ENCODE results near the gene TMEM147.

The TMEM147 gene

DNA sequence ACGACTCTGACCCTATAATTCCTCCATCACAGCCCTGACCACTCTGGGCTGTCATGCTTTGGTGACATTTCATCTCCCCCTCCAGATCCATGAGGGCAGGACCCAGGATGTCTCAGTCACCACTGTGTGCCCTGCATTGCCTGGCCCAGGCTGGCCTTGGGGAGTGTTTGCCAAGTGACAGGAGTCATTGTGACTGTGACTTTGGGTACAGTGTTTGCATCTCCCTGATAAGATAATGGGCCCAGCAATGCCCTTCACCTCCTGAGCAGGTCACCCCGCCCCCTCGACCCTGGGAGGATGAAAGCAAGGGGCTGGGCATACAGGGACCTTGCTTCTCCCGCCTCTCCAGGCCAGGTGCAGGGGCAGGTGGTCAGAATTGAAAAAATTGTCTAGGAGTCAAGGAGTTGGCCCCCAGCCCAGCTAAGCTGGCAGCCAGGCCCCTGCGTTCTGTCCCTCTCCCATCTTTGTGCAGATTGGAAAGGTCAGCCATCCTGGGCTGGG, 23.9 kb downstream of the TMEM147 start:
- no peak for DNase-seq (ENCODE audit: low read depth in 2 of 2)
- TF ChIP-seq, protein P1, sequence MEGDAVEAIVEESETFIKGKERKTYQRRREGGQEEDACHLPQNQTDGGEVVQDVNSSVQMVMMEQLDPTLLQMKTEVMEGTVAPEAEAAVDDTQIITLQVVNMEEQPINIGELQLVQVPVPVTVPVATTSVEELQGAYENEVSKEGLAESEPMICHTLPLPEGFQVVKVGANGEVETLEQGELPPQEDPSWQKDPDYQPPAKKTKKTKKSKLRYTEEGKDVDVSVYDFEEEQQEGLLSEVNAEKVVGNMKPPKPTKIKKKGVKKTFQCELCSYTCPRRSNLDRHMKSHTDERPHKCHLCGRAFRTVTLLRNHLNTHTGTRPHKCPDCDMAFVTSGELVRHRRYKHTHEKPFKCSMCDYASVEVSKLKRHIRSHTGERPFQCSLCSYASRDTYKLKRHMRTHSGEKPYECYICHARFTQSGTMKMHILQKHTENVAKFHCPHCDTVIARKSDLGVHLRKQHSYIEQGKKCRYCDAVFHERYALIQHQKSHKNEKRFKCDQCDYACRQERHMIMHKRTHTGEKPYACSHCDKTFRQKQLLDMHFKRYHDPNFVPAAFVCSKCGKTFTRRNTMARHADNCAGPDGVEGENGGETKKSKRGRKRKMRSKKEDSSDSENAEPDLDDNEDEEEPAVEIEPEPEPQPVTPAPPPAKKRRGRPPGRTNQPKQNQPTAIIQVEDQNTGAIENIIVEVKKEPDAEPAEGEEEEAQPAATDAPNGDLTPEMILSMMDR (IDR thresholded peaks at IDR 0.05; ENCODE audit: low read depth, low read length), result no peak
- no peak overlapping the region for H3K4me3 ChIP-seq (replicated peaks in 1 of 2; ENCODE audit: low read depth in 2 of 2, low read length in 2 of 2)

DNA sequence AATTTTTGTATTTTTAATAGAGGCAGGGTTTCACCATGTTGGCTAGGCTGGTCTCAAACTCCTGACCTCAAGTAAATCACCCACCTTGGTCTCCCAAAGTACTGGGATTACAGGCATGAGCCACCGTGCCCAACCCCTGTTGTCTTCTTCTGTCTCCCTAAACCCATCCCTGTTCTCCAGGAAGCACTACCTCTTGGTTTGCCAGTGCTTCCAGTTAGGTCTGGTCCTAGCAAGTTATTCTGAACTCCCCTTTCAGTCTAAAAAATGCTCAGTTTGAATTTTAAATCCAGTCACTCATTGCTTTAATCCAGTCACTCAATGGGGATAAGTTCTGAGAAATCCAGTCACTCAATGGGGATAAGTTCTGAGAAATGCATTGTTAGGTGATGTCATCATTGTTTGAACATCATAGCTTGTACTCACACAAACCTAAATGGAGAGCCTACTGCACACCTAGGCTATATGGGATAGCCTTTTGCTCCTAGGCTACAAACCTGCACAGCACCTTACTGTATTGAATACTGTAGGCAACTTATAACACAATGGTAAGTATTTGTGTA, 26.1 kb downstream of the TMEM147 start:
- TF ChIP-seq, protein P1 (IDR thresholded peaks at IDR 0.05; ENCODE audit: low read depth, low read length), result no peak
- DNase-seq (ENCODE audit: low read depth in 2 of 2), result no peak
- no peak overlapping the region for H3K4me3 ChIP-seq (replicated peaks in 1 of 2; ENCODE audit: low read depth in 2 of 2, low read length in 2 of 2)

DNA sequence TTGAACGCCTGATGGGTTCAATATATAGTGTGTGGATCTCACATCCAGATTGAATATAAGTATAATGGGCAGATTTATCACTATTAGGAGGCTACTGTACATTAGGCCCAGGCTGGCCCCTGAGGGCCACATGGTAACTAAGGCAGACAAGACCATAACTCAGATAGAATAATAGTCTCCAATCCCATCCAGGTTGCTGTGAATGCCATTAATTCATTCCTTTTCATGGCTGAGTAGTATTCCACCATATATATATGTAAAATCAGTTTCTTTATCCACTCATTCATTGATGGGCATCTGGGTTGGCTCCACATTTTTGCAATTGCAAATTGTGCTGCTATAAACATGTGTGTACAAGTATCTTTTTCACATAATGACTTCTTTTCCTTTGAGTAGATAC, 32.5 kb downstream of the TMEM147 start:
- DNase-seq (ENCODE audit: low read depth in 2 of 2), result no peak
- no peak overlapping the region for H3K4me3 ChIP-seq (replicated peaks in 1 of 2; ENCODE audit: low read depth in 2 of 2, low read length in 2 of 2)
- TF ChIP-seq, protein P1 (IDR thresholded peaks at IDR 0.05; ENCODE audit: low read depth, low read length), result no peak

DNA sequence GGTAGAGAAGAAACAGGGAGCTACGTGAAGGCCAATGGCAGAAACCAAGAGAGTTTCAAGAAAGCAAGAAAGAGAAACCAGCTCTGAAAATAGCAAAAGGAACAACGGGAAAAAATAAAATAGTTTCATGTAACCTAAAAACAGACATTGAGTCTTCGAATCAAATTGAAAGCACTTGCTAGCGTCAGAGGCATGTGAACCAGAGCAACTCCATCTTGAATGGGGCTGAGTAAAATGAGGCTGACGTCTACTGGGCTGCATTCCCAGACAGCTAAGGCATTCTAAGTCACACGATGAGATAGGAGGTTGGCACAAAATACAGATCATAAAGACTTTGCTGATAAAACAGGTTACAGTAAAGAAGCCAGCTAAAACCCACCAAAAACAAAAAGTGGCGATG, 33.3 kb downstream of the TMEM147 start:
- no peak overlapping the region for H3K4me3 ChIP-seq (replicated peaks in 1 of 2; ENCODE audit: low read depth in 2 of 2, low read length in 2 of 2)
- TF ChIP-seq, protein P1 (IDR thresholded peaks at IDR 0.05; ENCODE audit: low read depth, low read length), result no peak
- no peak for DNase-seq (ENCODE audit: low read depth in 2 of 2)

DNA sequence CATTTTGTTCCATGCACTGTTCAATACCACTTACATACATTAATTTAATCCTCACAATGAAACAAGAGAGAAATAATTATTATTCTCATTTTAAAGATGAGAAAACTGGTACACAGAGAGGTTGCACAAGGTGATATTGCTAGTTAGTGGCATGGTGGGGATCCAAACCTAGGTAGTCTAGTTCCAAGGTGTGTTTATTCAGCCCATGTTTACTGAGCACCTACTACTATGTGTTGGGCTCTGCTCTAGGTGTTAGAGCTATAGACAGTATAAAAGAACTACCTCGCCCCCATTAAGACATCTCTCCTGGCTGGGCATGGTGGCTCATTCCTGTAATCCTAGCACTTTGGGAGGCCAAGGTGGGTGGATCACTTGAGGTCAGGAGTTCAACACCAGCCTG, 37.3 kb downstream of the TMEM147 start:
- DNase-seq (ENCODE audit: low read depth in 2 of 2), result no peak
- no peak overlapping the region for H3K4me3 ChIP-seq (replicated peaks in 1 of 2; ENCODE audit: low read depth in 2 of 2, low read length in 2 of 2)

DNA sequence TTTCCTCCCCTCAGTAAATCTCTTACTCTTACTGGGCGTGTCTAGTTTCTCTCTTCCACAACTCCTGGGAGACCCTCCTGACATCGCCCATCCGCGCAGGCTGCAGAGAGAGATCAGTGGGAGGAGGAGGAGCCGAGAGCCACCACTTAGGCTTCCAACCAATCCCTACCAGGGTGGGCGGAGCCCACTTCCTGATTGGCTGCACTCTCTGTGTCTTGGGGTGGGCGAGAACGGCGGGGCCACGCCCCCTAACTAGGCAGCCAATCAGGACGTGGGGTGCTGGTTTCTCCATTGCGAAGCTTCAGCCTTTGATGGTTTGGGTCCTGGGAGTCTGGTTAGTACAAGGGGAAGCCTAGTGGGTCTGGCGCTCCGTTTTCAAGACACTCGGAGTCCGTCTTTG, 40.4 kb downstream of the TMEM147 start, which contains the start of gene PMIS2:
PMIS2 (plus strand) TSS at position 326 of the 400 bp plus-strand sequence. CDS start 87 bp downstream, outside the sequence.
- TF ChIP-seq, protein P1 (IDR thresholded peaks at IDR 0.05; ENCODE audit: low read depth, low read length), result no peak
- peak in 1 of 2 donors; percentile 12 for DNase-seq (ENCODE audit: low read depth in 2 of 2)
- no peak within 1 kb of the TSS for H3K4me3 ChIP-seq (replicated peaks in 1 of 2; ENCODE audit: low read depth in 2 of 2, low read length in 2 of 2)

More for the DNA sequence above, 37.3 kb downstream of the TMEM147 start:
- TF ChIP-seq, protein P1 (IDR thresholded peaks at IDR 0.05; ENCODE audit: low read depth, low read length), result no peak

DNA sequence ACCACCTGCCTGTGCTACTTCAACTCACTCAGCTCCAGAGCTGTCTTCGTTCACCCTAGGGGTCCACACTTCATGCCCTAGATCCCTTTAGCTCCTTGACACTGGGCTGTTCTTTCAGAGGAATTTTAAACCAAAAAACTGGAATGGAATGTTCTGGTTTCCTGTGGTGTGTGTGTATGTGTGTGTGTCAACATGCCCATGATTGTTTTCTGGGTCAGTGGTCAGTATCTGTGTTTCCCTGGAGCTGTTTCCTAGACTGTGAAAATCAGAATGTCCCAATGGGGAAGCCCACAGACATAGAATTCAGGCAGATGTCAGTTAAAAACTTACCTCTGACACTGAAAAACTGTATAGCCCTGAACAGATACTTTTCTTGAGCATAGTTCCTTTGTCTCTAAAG, 41.9 kb downstream of the TMEM147 start:
- TF ChIP-seq, protein P1 (IDR thresholded peaks at IDR 0.05; ENCODE audit: low read depth, low read length), result no peak
- no peak overlapping the region for H3K4me3 ChIP-seq (replicated peaks in 1 of 2; ENCODE audit: low read depth in 2 of 2, low read length in 2 of 2)
- peak; percentile 35 to 46 for DNase-seq (ENCODE audit: low read depth in 2 of 2)
